Testis (tissue), 3 donors: ENCODE results near the gene NCS1. TPM values are rescaled to one million over a fixed set of nuclear protein-coding genes. Genes with fewer than 3 reads are reported as not detected.

ENCODE experiments used
- DNase-seq: peaks from one replicate; pipeline ENCODE4 v3.0.0-alpha.2; 2019
- H3K27ac ChIP-seq, 2 donors: fragments of 200-600 bp; sonication (generic); one replicate each; pipeline ENCODE4 v1.5.1; 2019
- H3K27me3 ChIP-seq: fragments of 200-600 bp; sonication (generic); one replicate; pipeline ENCODE4 v1.5.1; 2019
- H3K36me3 ChIP-seq: fragments of 200-600 bp; sonication (generic); one replicate; pipeline ENCODE4 v1.5.1; 2017; ENCODE audit warnings: low read depth; ENCODE audit errors: missing control alignments
- H3K4me1 ChIP-seq: fragments of 200-600 bp; sonication (generic); one replicate; pipeline ENCODE4 v1.5.1; 2019
- H3K4me3 ChIP-seq, 2 donors: fragments of 200-600 bp; sonication (generic); one replicate each; pipeline ENCODE4 v1.5.1; 2017 to 2019
- H3K9me3 ChIP-seq: fragments of 200-600 bp; sonication (generic); one replicate; pipeline ENCODE4 v1.5.1; 2017
- POLR2A ChIP-seq: fragments of 450-650 bp; IDR thresholded peaks from one replicate; pipeline ENCODE4 v1.6.1; 2017; ENCODE audit warnings: antibody characterized with exemption, mild to moderate bottlenecking, moderate library complexity
- WGBS, 2 donors: methylation state at CpG; one replicate each; pipeline ENCODE4 v1.1.5; 2018; 5-methylcytosine and 5-hydroxymethylcytosine counted together
- intact Hi-C: fragments of 100-400 bp; cut with DNase I; formaldehyde crosslinking; loops from one replicate; pipeline ENCODE4 v1.15.1; 2023; ENCODE audit warnings: low total_unique reads
- polyA plus RNA-seq: library from polyadenylated mRNA; stranded (reverse); fragments of 350-450 nt; fragmentation: Illumina TruSeq; extraction: RNeasy Lipid Tissue Mini Kit (QIAGEN cat#74804); gene quantifications from one replicate; pipeline ENCODE4 v1.2.3, GENCODE V29; 2014; ENCODE audit warnings: low read depth, low replicate concordance; ENCODE audit not compliant: insufficient read depth
- total RNA-seq, 2 donors: library from RNA; depleted of rRNA; stranded (reverse); fragments of >200 nt; gene quantifications; one replicate each; pipeline ENCODE4 v1.2.3, GENCODE V29; 2016
- TF ChIP-seq, protein P1 (sequence below), 3 experiments: fragments of 450-650 bp in 2 of 3; fragments of 200-600 bp in 1 of 3; sonication (generic) in 1 of 3; IDR thresholded peaks; one replicate each; pipeline ENCODE4 v1.5.1; 2016 to 2019; ENCODE audit warnings: antibody characterized with exemption in 3 of 3, mild to moderate bottlenecking in 2 of 3, moderate library complexity in 1 of 3

Gene NCS1
- total and polyA plus RNA-seq, 3 donors from 2014 or later, result 5.2 to 13.0 (median 5.2) TPM

DNA sequence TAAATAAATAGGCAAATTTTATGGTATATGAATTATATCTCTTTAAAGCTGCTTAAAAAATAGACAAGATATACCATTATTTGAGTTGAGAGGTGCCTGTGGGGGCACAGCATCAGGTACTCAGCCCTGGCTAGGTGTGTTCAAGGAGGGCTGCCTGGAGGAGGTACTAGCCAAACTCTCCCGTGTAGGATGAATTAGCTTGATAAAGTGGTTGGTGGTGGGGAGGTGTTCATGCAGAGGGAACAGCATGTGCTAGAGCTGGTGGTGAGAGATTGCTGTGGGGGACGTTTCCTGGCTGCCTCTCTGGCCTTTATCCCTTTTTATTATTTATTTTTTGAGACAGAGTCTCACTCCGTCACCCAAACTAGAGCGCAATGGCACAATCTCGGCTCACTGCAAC lies 23.2 kb upstream of the NCS1 start:
- Histone ChIP-seq H3K36me3 (no peaks in the 10 kb centered on the region), H3K4me3 (no peak overlapping the region), H3K4me1 (no peaks in the 10 kb centered on the region), H3K9me3 (no peaks in the 10 kb centered on the region), H3K27me3 (no peaks in the 10 kb centered on the region), H3K27ac (no peak overlapping the region)
- no peak for DNase-seq
- TF ChIP-seq, protein P1, sequence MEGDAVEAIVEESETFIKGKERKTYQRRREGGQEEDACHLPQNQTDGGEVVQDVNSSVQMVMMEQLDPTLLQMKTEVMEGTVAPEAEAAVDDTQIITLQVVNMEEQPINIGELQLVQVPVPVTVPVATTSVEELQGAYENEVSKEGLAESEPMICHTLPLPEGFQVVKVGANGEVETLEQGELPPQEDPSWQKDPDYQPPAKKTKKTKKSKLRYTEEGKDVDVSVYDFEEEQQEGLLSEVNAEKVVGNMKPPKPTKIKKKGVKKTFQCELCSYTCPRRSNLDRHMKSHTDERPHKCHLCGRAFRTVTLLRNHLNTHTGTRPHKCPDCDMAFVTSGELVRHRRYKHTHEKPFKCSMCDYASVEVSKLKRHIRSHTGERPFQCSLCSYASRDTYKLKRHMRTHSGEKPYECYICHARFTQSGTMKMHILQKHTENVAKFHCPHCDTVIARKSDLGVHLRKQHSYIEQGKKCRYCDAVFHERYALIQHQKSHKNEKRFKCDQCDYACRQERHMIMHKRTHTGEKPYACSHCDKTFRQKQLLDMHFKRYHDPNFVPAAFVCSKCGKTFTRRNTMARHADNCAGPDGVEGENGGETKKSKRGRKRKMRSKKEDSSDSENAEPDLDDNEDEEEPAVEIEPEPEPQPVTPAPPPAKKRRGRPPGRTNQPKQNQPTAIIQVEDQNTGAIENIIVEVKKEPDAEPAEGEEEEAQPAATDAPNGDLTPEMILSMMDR (IDR thresholded peaks at IDR 0.05), result no peak
- TF ChIP-seq POLR2A, result no peak
- WGBS, 2 donors, result 83 to 92% methylated on average over 5 of the region's 5 CpGs
- intact Hi-C loops, result no loop called here

DNA sequence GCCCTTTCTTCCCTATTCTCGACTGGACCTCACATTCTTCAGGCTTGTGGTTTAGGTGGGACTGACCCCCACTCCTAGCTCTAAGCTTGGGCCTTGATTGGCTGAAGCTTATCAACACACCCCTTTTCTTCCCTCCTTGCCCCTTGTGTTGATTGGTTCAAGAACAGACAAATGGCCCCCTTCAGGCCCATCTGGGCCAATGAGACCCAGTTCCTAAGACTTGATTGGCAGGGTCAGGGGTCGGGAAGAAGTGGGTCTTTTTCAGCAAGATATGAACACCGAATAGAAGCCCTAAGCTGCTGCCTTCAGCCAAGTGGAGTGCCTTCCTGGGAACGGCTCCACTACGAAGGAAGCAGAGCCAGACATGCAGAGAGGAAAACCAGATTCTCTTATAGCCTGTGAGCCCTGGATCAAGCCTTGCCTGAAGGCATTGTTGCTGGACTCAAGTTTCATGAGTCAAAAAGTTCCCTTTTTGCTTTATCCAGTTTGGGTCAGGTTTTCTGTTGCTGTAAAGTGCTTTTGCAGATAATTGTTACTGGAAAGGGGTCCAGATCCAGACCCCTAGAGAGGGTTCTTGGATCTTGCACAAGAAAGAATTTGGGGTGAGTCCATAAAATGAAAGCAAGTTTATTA lies 22.4 kb upstream of the NCS1 start:
- DNase-seq, result no peak
- no peaks in the 10 kb centered on the region for H3K27me3 ChIP-seq
- H3K4me1 ChIP-seq, result no peaks in the 10 kb centered on the region
- H3K36me3 ChIP-seq, result no peaks in the 10 kb centered on the region
- H3K27ac ChIP-seq, result no peak overlapping the region
- WGBS, 2 donors, result 94% methylated on average over 5 of the region's 5 CpGs
- no peaks in the 10 kb centered on the region for H3K9me3 ChIP-seq
- H3K4me3 ChIP-seq, result no peak overlapping the region
- intact Hi-C loops, result no loop called here
- TF ChIP-seq POLR2A, result no peak
- TF ChIP-seq, protein P1 (IDR thresholded peaks at IDR 0.05), result no peak

DNA sequence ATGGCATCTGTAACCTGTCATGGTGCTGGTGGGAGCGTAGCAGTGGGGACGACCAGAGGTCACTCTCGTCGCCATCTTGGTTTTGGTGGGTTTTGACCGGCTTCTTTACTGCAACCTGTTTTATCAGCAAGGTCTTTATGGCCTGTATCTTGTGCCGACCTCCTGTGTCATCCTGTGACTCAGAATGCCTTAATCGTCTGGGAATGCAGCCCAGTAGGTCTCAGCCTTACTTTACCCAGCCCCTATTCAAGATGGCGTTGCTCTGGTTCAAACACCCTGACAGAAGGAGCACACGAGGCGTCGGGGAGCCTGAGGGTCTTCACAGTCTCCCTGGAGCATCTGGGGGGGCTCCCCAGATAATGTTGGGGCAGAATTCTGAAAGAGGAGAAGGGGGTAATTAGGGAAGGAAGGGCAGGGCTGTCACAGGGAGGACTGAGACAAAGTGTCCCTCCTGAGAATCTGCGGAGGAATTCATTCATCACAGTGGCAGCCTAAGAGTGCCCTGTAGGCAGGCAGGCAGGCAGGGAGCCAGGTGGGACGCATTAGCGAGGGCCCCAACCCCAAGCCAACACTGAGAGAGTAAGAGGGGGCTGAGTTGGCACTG lies 21.3 kb upstream of the NCS1 start:
- no peak for TF ChIP-seq POLR2A
- TF ChIP-seq, protein P1 (IDR thresholded peaks at IDR 0.05), result no peak
- DNase-seq, result no peak
- no peak overlapping the region for H3K27ac ChIP-seq
- no peaks in the 10 kb centered on the region for H3K27me3 ChIP-seq
- no peaks in the 10 kb centered on the region for H3K36me3 ChIP-seq
- no peaks in the 10 kb centered on the region for H3K9me3 ChIP-seq
- H3K4me3 ChIP-seq, result no peak overlapping the region
- 77 to 85% methylated on average over 14 of the region's 14 CpGs for WGBS, 2 donors
- no peaks in the 10 kb centered on the region for H3K4me1 ChIP-seq
- intact Hi-C loops, result no loop called here

DNA sequence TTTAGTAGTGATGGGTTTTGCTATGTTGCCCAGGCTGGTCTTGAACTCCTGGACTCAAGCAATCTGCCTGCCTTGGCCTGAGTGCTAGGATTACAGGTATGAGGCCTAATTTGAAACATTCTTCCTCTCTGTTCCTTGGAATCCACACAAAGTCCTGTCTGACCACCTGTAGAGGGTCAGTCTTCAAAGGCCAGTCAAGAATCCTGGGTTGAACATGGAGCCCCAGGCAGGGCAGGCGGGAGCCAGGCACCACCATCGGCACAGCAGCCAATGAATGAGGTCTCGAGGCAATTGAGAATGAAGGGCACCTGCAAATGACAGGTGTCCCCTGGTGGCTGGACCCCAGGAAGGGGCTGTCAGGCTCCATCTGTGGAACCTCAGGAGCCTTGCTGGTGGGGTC lies 17.4 kb upstream of the NCS1 start:
- H3K4me1 ChIP-seq, result no peaks in the 10 kb centered on the region
- no peaks in the 10 kb centered on the region for H3K27me3 ChIP-seq
- intact Hi-C loops, result no loop called here
- H3K36me3 ChIP-seq, result no peaks in the 10 kb centered on the region
- H3K27ac ChIP-seq, result no peak overlapping the region
- DNase-seq, result no peak
- 80 to 93% methylated on average over 2 to 3 of the region's 3 CpGs for WGBS, 2 donors
- no peaks in the 10 kb centered on the region for H3K9me3 ChIP-seq
- no peak overlapping the region for H3K4me3 ChIP-seq
- no peak for TF ChIP-seq POLR2A
- TF ChIP-seq, protein P1 (IDR thresholded peaks at IDR 0.05), result no peak

DNA sequence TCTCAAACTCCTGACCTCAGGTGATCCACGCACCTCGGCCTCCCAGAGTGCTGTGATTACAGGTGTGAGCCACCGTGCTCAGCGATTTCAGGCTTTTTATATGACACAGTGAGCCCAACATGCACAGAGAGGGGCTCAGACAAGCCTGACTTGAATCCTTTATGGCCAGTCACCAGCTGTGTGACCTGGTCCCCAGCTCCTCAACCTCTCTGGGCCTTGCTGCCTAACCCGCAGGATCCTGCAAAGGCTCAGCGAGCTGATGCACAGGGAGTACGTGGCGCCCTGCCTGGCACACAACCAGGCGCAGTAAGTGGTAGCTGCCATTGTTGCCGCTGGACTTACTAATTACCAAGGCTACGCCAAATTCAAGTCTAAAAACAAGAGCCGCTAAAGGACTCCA lies 16.6 kb upstream of the NCS1 start:
- DNase-seq, result no peak
- Histone ChIP-seq H3K4me3 (no peak overlapping the region), H3K4me1 (no peaks in the 10 kb centered on the region), H3K9me3 (no peaks in the 10 kb centered on the region), H3K27me3 (no peaks in the 10 kb centered on the region), H3K27ac (no peak overlapping the region), H3K36me3 (no peaks in the 10 kb centered on the region)
- WGBS, 2 donors, result 93 to 95% methylated on average over 12 of the region's 12 CpGs
- intact Hi-C loops, result no loop called here
- TF ChIP-seq, protein P1 (IDR thresholded peaks at IDR 0.05), result no peak
- TF ChIP-seq POLR2A, result no peak
